WTC11 (cell line): Measurements from ENCODE around the gene FBRSL1. TPM values are rescaled to one million over a fixed set of nuclear protein-coding genes. Genes with fewer than 3 reads are reported as not detected.
"Not testable (repeated sequence)": the region's sequence is repeated elsewhere in the genome, so short reads cannot be mapped to it uniquely, and the experiment has no call there.

Source experiments
- ATAC-seq: fragments of 200-7000 bp; cut with Tn5 transposase; 2 replicates; pipeline ENCODE4 v1.10.0; 2021; ENCODE audit warnings: mild to moderate bottlenecking, moderate library complexity
- CTCF ChIA-PET: fragments of 300-600 bp; sonication (Branson Sonifier 250); formaldehyde crosslinking; loops from one replicate; lab custom pipeline; 2021; ENCODE audit warnings: antibody characterized with exemption; lab: Charles Lee
- POLR2A ChIA-PET: fragments of 350-600 bp; sonication (Branson Sonifier 250); formaldehyde crosslinking; loops from one replicate; lab custom pipeline; 2021; ENCODE audit warnings: antibody characterized with exemption; lab: Charles Lee
- DNase-seq: peaks from one replicate; pipeline ENCODE4 v3.0.0; 2021; ENCODE audit warnings: low spot score
- H3K27ac Mint-ChIP-seq: 2 replicates; pipeline ENCODE4 v1.8.0; 2021; ENCODE audit warnings: mixed read lengths
- H3K27me3 Mint-ChIP-seq: 2 replicates; pipeline ENCODE4 v1.8.0; 2021; ENCODE audit warnings: low read depth, mild to moderate bottlenecking, moderate library complexity, mixed read lengths
- H3K36me3 Mint-ChIP-seq: 2 replicates; pipeline ENCODE4 v1.8.0; 2021; ENCODE audit warnings: mixed read lengths
- H3K4me1 Mint-ChIP-seq: 2 replicates; pipeline ENCODE4 v1.8.0; 2022; ENCODE audit warnings: mixed read lengths
- H3K4me3 Mint-ChIP-seq: 2 replicates; pipeline ENCODE4 v1.8.0; 2021; ENCODE audit warnings: mild to moderate bottlenecking, moderate library complexity, mixed read lengths
- H3K9me3 Mint-ChIP-seq: 2 replicates; pipeline ENCODE4 v1.8.0; 2021; ENCODE audit warnings: mixed read lengths
- ATF3 ChIP-seq: sonication (generic); formaldehyde crosslinking; conservative IDR thresholded peaks from 2 replicates; pipeline ENCODE4 v1.8.1; 2022; ENCODE audit warnings: mild to moderate bottlenecking, missing genetic modification reagents
- EMX1 ChIP-seq: fragments of 250-450 bp; sonication (Bioruptor Pico); IDR thresholded peaks from 2 replicates; pipeline ENCODE4 v1.8.0; 2021; ENCODE audit warnings: mild to moderate bottlenecking
- GABPB1 ChIP-seq: sonication (generic); formaldehyde crosslinking; IDR thresholded peaks from 2 replicates; pipeline ENCODE4 v1.8.1; 2023; ENCODE audit warnings: mild to moderate bottlenecking, missing genetic modification reagents
- GTF2I ChIP-seq: fragments of 250-450 bp; sonication (Bioruptor Pico); conservative IDR thresholded peaks from 2 replicates; pipeline ENCODE4 v1.4.0; 2021; ENCODE audit warnings: mild to moderate bottlenecking
- IRF2 ChIP-seq: sonication (generic); formaldehyde crosslinking; IDR thresholded peaks from 2 replicates; pipeline ENCODE4 v1.8.0; 2022; ENCODE audit warnings: low read depth, missing genetic modification reagents, borderline replicate concordance
- JUN ChIP-seq: sonication (generic); formaldehyde crosslinking; IDR thresholded peaks from 2 replicates; pipeline ENCODE4 v1.8.0; 2023; ENCODE audit warnings: mild to moderate bottlenecking, missing genetic modification reagents
- OVOL2 ChIP-seq: fragments of 250-450 bp; sonication (Bioruptor Pico); IDR thresholded peaks from 2 replicates; pipeline ENCODE4 v1.9.0; 2021; ENCODE audit warnings: mild to moderate bottlenecking, borderline replicate concordance
- RORB ChIP-seq: fragments of 250-450 bp; sonication (Bioruptor Pico); IDR thresholded peaks from 2 replicates; pipeline ENCODE4 v1.9.0; 2021; ENCODE audit warnings: mild to moderate bottlenecking
- STAT6 ChIP-seq: sonication (generic); formaldehyde crosslinking; conservative IDR thresholded peaks from 2 replicates; pipeline ENCODE4 v1.8.1; 2023; ENCODE audit warnings: mild to moderate bottlenecking, low read depth, missing genetic modification reagents, moderate library complexity
- TEAD1 ChIP-seq: sonication (generic); formaldehyde crosslinking; IDR thresholded peaks from 2 replicates; pipeline ENCODE4 v1.8.0; 2022; ENCODE audit warnings: mild to moderate bottlenecking, missing genetic modification reagents
- TP53 ChIP-seq: sonication (generic); formaldehyde crosslinking; IDR thresholded peaks from 2 replicates; pipeline ENCODE4 v1.8.1; 2023; ENCODE audit warnings: mild to moderate bottlenecking, missing genetic modification reagents
- USF1 ChIP-seq: sonication (generic); formaldehyde crosslinking; IDR thresholded peaks from 2 replicates; pipeline ENCODE4 v1.8.0; 2022; ENCODE audit warnings: mild to moderate bottlenecking, missing genetic modification reagents
- total RNA-seq: library from RNA; stranded (reverse); gene quantifications from 3 replicates; pipeline ENCODE4 v1.2.3, GENCODE V29; 2021

Gene FBRSL1
- total RNA-seq, 1 experiment from 2014 or later = 129 TPM

GRCh38 chr12:132470397-132470796 is 19.6 kb upstream of the FBRSL1 start (continued):
- TF ChIP-seq OVOL2 (no peak), USF1 (no peak), EMX1 (CRISPR knock-in tag) (no peak)

GRCh38 chr12:132471011-132471857 is 18.7 kb upstream of the FBRSL1 start:
- DNase-seq (no peak), ATAC-seq (no peak)
- Mint-ChIP-seq H3K4me1 (peaks cover 4% of the 10 kb centered on the region), H3K9me3 (peaks cover 6% of the 10 kb centered on the region), H3K27ac (no peak overlapping the region), H3K36me3 (peaks cover 3% of the 10 kb centered on the region), H3K4me3 (no peak overlapping the region), H3K27me3 (peaks cover 64% of the 10 kb centered on the region)
- POLR2A ChIA-PET = no interaction called here
- TF ChIP-seq JUN (CRISPR knock-in tag) (no peak), GABPB1 (peak; percentile 66; the same call in 1 of the 2 replicates)
- CTCF ChIA-PET = no interaction called here

- Mint-ChIP-seq H3K36me3 (peaks cover 3% of the 10 kb centered on the region), H3K27ac (no peak overlapping the region), H3K27me3 (peaks cover 64% of the 10 kb centered on the region), H3K4me1 (peaks cover 4% of the 10 kb centered on the region), H3K4me3 (no peak overlapping the region), H3K9me3 (peaks cover 6% of the 10 kb centered on the region)
- ChIA-PET CTCF (no interaction called here), POLR2A (no interaction called here)
- DNase-seq (no peak), ATAC-seq (no peak)
- TF ChIP-seq STAT6 (no peak), TP53 (CRISPR knock-in tag) (no peak), IRF2 (CRISPR knock-in tag) (no peak), GTF2I (CRISPR knock-in tag) (no peak)
Measured at GRCh38 chr12:132471858-132472255, 18.1 kb upstream of the FBRSL1 start.

GRCh38 chr12:132472386-132472785 is 17.6 kb upstream of the FBRSL1 start:
- peaks cover 3% of the 10 kb centered on the region for H3K36me3 Mint-ChIP-seq
- no peak for DNase-seq
- no peak overlapping the region for H3K27ac Mint-ChIP-seq
- peaks cover 6% of the 10 kb centered on the region for H3K9me3 Mint-ChIP-seq
- no peak for ATAC-seq
- no peak overlapping the region for H3K4me3 Mint-ChIP-seq
- peaks cover 62% of the 10 kb centered on the region for H3K27me3 Mint-ChIP-seq
- POLR2A ChIA-PET = no interaction called here
- H3K4me1 Mint-ChIP-seq = peaks cover 4% of the 10 kb centered on the region
- no peak for TF ChIP-seq GABPB1
- TF ChIP-seq TEAD1 (CRISPR knock-in tag) = no peak
- no peak for TF ChIP-seq JUN (CRISPR knock-in tag)
- TF ChIP-seq, all 79 proteins: peak for 0
- CTCF ChIA-PET = no interaction called here

- no peak; the same call in 1 of the 2 replicates for ATAC-seq
- no peak overlapping the region for H3K27ac Mint-ChIP-seq
- H3K9me3 Mint-ChIP-seq = peaks cover 6% of the 10 kb centered on the region
- H3K4me1 Mint-ChIP-seq = peaks cover 2% of the 10 kb centered on the region
- no peak for DNase-seq
- no peak overlapping the region for H3K4me3 Mint-ChIP-seq
- H3K27me3 Mint-ChIP-seq = peaks cover 57% of the 10 kb centered on the region
- CTCF ChIA-PET = interaction anchor here (0.9 kb wide), 1 partner anchor 49 kb away, joined by 3 read pairs; no protein-coding TSS in a partner anchor
- TF ChIP-seq RORB (CRISPR knock-in tag) (no peak), ATF3 (CRISPR knock-in tag) (0 out of 2 replicates have a peak, but pooled peaks have one; percentile 8)
- TF ChIP-seq, all 79 proteins: peak for 1
- POLR2A ChIA-PET = no interaction called here
- peaks cover 3% of the 10 kb centered on the region for H3K36me3 Mint-ChIP-seq
Measured at GRCh38 chr12:132474237-132474741, 15.7 kb upstream of the FBRSL1 start.

GRCh38 chr12:132474799-132475303 is 15.1 kb upstream of the FBRSL1 start:
- H3K36me3 Mint-ChIP-seq, ATAC-seq, CTCF ChIA-PET, H3K27ac Mint-ChIP-seq, H3K9me3 Mint-ChIP-seq, POLR2A ChIA-PET, DNase-seq, H3K4me3 Mint-ChIP-seq, H3K4me1 Mint-ChIP-seq: not testable (repeated sequence)
- peaks cover 56% of the 10 kb centered on the region for H3K27me3 Mint-ChIP-seq
